Measurements from ENCODE around the gene AHSA1. TPM values are rescaled to one million over a fixed set of nuclear protein-coding genes. Genes with fewer than 3 reads are reported as not detected.

The AHSA1 gene
- total RNA-seq, 1 experiment from 2014 or later: 146 TPM

DNA sequence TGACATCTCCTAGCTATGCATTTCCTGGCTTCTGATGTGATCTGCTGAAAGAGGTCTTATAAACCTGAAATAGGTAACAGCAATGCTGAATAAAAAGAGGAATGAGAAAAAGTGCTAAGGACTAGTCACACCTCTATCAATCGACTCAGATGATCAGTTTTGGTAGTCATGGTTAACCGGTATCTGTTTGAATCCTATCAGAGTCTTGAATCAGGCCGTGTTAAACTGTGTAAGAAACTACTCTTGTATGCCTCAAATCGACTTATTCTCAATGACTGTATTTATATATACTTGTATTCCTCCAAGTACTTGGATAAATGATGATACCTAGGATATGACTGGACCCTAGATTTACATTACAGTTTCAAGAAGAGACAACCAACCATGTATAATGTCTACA, 51.5 kb downstream of the AHSA1 start:
- Histone ChIP-seq H3K36me3 (peaks cover 2% of the 10 kb centered on the region; the same call in 1 of the 2 replicates), H3K9me3 (replicated peaks) (no peaks in the 10 kb centered on the region), H3K27me3 (no peaks in the 10 kb centered on the region), H3K27ac (no peak overlapping the region), H3K4me1 (no peaks in the 10 kb centered on the region), H3K4me3 (no peak overlapping the region)
- no peak for DNase-seq

DNA sequence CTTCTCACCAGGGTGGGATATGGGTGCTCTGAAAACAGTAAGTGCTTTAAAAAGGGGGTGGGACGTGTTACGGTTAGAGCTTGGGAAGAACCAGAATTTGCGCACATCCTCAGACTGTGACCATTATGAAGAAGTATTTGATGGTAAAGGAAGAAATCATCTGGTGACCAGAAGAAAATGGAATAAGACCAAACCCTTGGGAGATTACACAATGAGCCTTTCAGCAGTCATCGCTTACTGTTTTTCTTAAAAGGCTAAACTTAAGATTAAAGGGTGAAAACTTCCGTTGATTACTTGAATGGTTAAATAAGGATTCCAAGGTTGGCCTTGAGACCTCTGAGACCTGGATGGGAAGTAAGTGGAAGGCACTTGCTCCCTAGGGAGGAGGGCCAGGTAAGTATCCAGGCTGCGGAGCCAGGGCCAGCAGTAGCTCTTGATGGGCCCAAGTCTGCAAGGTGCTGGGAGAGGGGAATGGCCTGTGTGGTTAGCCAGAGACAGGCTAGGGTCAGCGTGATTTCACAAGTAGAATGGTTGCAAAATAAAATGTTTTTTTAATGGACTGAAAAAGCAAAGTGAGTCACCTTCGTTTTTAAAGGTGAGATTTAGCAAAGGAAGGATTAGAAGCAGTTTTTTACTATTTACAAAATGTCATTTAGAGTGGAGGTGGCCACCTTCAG, 53.7 kb downstream of the AHSA1 start:
- Histone ChIP-seq H3K4me1 (no peaks in the 10 kb centered on the region), H3K27me3 (no peaks in the 10 kb centered on the region), H3K4me3 (no peak overlapping the region), H3K36me3 (peaks cover 2% of the 10 kb centered on the region; the same call in 1 of the 2 replicates), H3K27ac (no peak overlapping the region), H3K9me3 (replicated peaks) (no peaks in the 10 kb centered on the region)
- DNase-seq: no peak

DNA sequence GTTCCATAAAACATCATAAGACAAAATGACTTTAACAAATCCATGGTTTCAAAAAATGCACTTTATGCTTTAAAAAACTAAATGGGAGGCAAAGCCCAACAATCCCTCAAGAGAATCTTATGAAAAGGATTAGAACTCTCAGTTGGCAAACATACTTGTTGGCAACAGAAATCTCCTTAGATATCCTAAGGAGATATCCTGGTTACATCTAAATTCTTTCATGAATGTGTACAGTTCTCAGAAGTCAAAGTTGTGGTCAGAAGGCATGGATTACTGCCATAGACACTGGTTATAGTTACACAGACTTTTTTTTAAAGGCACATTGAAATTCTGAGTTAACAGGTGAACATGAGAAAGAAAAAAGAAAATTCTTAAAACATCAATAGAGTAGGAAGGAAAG, 58.2 kb downstream of the AHSA1 start:
- peaks cover 4% of the 10 kb centered on the region; the same call in 1 of the 2 replicates for H3K36me3 ChIP-seq
- H3K27ac ChIP-seq: no peak overlapping the region
- DNase-seq: no peak

More for the DNA sequence above, 58.2 kb downstream of the AHSA1 start:
- no peaks in the 10 kb centered on the region for H3K4me1 ChIP-seq
- no peak overlapping the region for H3K4me3 ChIP-seq
- no peaks in the 10 kb centered on the region for H3K9me3 ChIP-seq (replicated peaks)
- no peaks in the 10 kb centered on the region for H3K27me3 ChIP-seq

Other genes with a start within 250 kb of the AHSA1 start
- not detected in 2 replicates for gene NGB, start 186.9 kb upstream of the AHSA1 start, total RNA-seq (2014; rRNA removed; shearing (Covaris generic))
- gene POMT2, start 137.2 kb upstream of the AHSA1 start, total RNA-seq (2014; rRNA removed; shearing (Covaris generic)): 27.0 and 30.2 TPM in 2 replicates
- gene GSTZ1, start 137.1 kb upstream of the AHSA1 start, total RNA-seq (2014; rRNA removed; shearing (Covaris generic)): 10.3 and 14.3 TPM in 2 replicates
- gene TMED8, start 81.0 kb upstream of the AHSA1 start, total RNA-seq (2014; rRNA removed; shearing (Covaris generic)): 12.8 and 13.6 TPM in 2 replicates
- gene SAMD15, start 80.7 kb upstream of the AHSA1 start, total RNA-seq (2014; rRNA removed; shearing (Covaris generic)): 1.0 and 2.3 TPM in 2 replicates
- 0.06 TPM in 1 of 2 replicates, not detected in the other for gene NOXRED1, start 34.6 kb upstream of the AHSA1 start, total RNA-seq (2014; rRNA removed; shearing (Covaris generic))
- gene VIPAS39, start 492 bp upstream of the AHSA1 start, total RNA-seq (2014; rRNA removed; shearing (Covaris generic)): 18.5 and 19.6 TPM in 2 replicates
- gene ISM2, start 40.7 kb downstream of the AHSA1 start, total RNA-seq (2014; rRNA removed; shearing (Covaris generic)): 0.16 TPM in 1 of 2 replicates, not detected in the other
- gene SPTLC2, start 158.5 kb downstream of the AHSA1 start, total RNA-seq (2014; rRNA removed; shearing (Covaris generic)): 15.1 and 15.8 TPM in 2 replicates
- gene ALKBH1, start 249.9 kb downstream of the AHSA1 start, total RNA-seq (2014; rRNA removed; shearing (Covaris generic)): 12.8 and 14.8 TPM in 2 replicates

All from SJCRH30 (cell line).